PC-9 (cell line): Measurements from ENCODE around the gene METTL2B.
"Not testable (repeated sequence)": the region's sequence is repeated elsewhere in the genome, so short reads cannot be mapped to it uniquely, and the experiment has no call there.

Source experiments
- CTCF ChIP-seq: fragments of 200-600 bp; sonication (generic); conservative IDR thresholded peaks from 2 replicates; pipeline ENCODE4 v1.6.1; 2017; ENCODE audit warnings: mixed run types, antibody characterized with exemption, mild to moderate bottlenecking, moderate library complexity
- EZH2 ChIP-seq: fragments of 200-600 bp; sonication (generic); IDR thresholded peaks from 2 replicates; pipeline ENCODE4 v1.8.0; 2017; ENCODE audit warnings: antibody characterized with exemption, low read depth

- TF ChIP-seq CTCF, EZH2: not testable (repeated sequence)
Observed at GRCh38 chr7:128543300-128543699, 66.8 kb downstream of the METTL2B start.
